K562 (cell line): ENCODE data around the gene FCRL3. TPM values are rescaled to one million over a fixed set of nuclear protein-coding genes. Genes with fewer than 3 reads are reported as not detected.

Experiments used
- ATAC-seq: fragments of 200-7000 bp; cut with Tn5 transposase; 3 replicates; pipeline ENCODE4 v1.9.1; 2020; ENCODE audit warnings: moderate library complexity
- BruUV-seq: library from RNA; stranded (reverse); fragments of 400-500 nt; replicated peaks from 2 replicates; lab custom pipeline; 2021; lab: Mats Ljungman, UMichigan
- CTCF ChIA-PET: fragments of 300-600 bp; formaldehyde crosslinking; extraction: SDS; loops from one replicate; lab custom pipeline; 2021; ENCODE audit warnings: low intra/inter-chr PET ratio; lab: Yijun Ruan, JAX
- POLR2A ChIA-PET: fragments of 300-600, 350-650 bp; sonication (Branson Sonifier 250); formaldehyde crosslinking; extraction: SDS; loops from one replicate; lab custom pipeline; 2021; ENCODE audit warnings: antibody characterized with exemption, inconsistent platforms; lab: Yijun Ruan, JAX
- DNase-seq, 4 experiments: peaks; one replicate each; pipeline versions ENCODE4 v3.0.0 to v3.0.0-alpha.2; 2011 to 2018; ENCODE audit warnings: low spot score in 3 of 4, mixed read lengths in 3 of 4; ENCODE audit errors: extremely low read depth in 1 of 4
- FAIRE-seq: peaks from 2 replicates; lab custom pipeline; 2011; peaks lifted over from hg19 to GRCh38; lab: Jason Lieb, UNC
- H2AFZ ChIP-seq: 2 replicates; pipeline ENCODE4 v1.6.0; 2011; ENCODE audit warnings: low read depth, low read length, control low read depth, inconsistent platforms
- H3K27ac ChIP-seq: fragments of 200-600 bp; 3 replicates; pipeline ENCODE4 v1.8.0; 2011; ENCODE audit warnings: low read depth, mild to moderate bottlenecking, control low read depth, inconsistent platforms, low read length, moderate library complexity, mixed read lengths; ENCODE audit errors: extremely low read depth
- H3K27me3 ChIP-seq, 2 experiments: fragments of 300-600 bp in 1 of 2; 2 replicates in 1 of 2; 3 replicates in 1 of 2; pipeline versions ENCODE4 v1.6.0 to v1.8.0; 2011; ENCODE audit warnings: inconsistent platforms in 2 of 2, low read length in 2 of 2, mild to moderate bottlenecking in 1 of 2, mixed read lengths in 1 of 2, moderate library complexity in 1 of 2; ENCODE audit not compliant: control insufficient read depth in 2 of 2, insufficient read depth in 2 of 2
- H3K36me3 ChIP-seq: fragments of 300-600 bp; 3 replicates; pipeline ENCODE4 v1.8.0; 2011; ENCODE audit warnings: mild to moderate bottlenecking, low read length, inconsistent platforms; ENCODE audit not compliant: control insufficient read depth, insufficient read depth
- H3K4me1 ChIP-seq, 2 experiments: fragments of 200-600 bp in 1 of 2; replicated peaks in 1 of 2; 2 replicates in 1 of 2; 3 replicates in 1 of 2; pipeline versions ENCODE4 v1.5.1 to v1.8.0; 2011; ENCODE audit warnings: inconsistent platforms in 2 of 2, low read length in 2 of 2, mild to moderate bottlenecking in 1 of 2, mixed read lengths in 1 of 2, moderate library complexity in 1 of 2; ENCODE audit not compliant: control insufficient read depth in 2 of 2, insufficient read depth in 2 of 2
- H3K4me2 ChIP-seq: 2 replicates; pipeline ENCODE4 v1.6.1; 2011; ENCODE audit warnings: low read length, control low read depth, inconsistent platforms, mixed read lengths; ENCODE audit not compliant: insufficient read depth
- H3K4me3 ChIP-seq: fragments of 200-600 bp; sonication (generic), shearing (Covaris generic); 2 replicates; pipeline ENCODE4 v1.5.1; 2016; ENCODE audit warnings: control low read depth, inconsistent platforms
- H3K79me2 ChIP-seq: fragments of 200-600 bp; 3 replicates; pipeline ENCODE4 v1.8.0; 2011; ENCODE audit warnings: low read length, inconsistent platforms; ENCODE audit not compliant: control insufficient read depth, insufficient read depth
- H3K9ac ChIP-seq, 2 experiments: 2 replicates each; pipeline versions ENCODE4 v1.6.0 to v1.6.1; 2011; ENCODE audit warnings: low read depth in 2 of 2, low read length in 2 of 2, control low read depth in 1 of 2, inconsistent platforms in 1 of 2, mild to moderate bottlenecking in 1 of 2, mixed read lengths in 1 of 2; ENCODE audit not compliant: insufficient read depth in 1 of 2
- H3K9me1 ChIP-seq: one replicate; pipeline ENCODE4 v1.6.0; 2011; ENCODE audit warnings: inconsistent platforms, mild to moderate bottlenecking, low read length, moderate library complexity; ENCODE audit not compliant: control insufficient read depth, insufficient read depth
- H3K9me3 ChIP-seq: replicated peaks from 2 replicates; pipeline ENCODE4 v1.5.1; 2011; ENCODE audit warnings: low read depth, low read length, inconsistent platforms; ENCODE audit not compliant: control insufficient read depth, insufficient read depth
- H4K20me1 ChIP-seq: replicated peaks from 2 replicates; pipeline ENCODE4 v1.6.1; 2011; ENCODE audit warnings: low read length, inconsistent platforms, mixed read lengths; ENCODE audit not compliant: control insufficient read depth, insufficient read depth
- ASH1L ChIP-seq: fragments of 450-650 bp; IDR thresholded peaks from 2 replicates; pipeline ENCODE4 v1.6.1; 2018; ENCODE audit warnings: borderline replicate concordance, mild to moderate bottlenecking, low read depth; ENCODE audit not compliant: partially characterized antibody
- CHD1 ChIP-seq: fragments of 200-600 bp; sonication (generic); IDR thresholded peaks from one replicate; pipeline ENCODE4 v1.6.1; 2012; ENCODE audit warnings: mild to moderate bottlenecking, moderate library complexity, low read length, inconsistent platforms
- FUS ChIP-seq: fragments of 200-400 bp; formaldehyde crosslinking; optimal IDR thresholded peaks from 2 replicates; pipeline ENCODE3; 2017; ENCODE audit warnings: low read depth, low read length
- HNRNPL ChIP-seq: fragments of 200-400 bp; formaldehyde crosslinking; IDR thresholded peaks from 2 replicates; pipeline ENCODE4 v1.6.1; 2017; ENCODE audit warnings: low read depth, mild to moderate bottlenecking, low read length
- MYNN ChIP-seq, 2 experiments: sonication (generic); formaldehyde crosslinking in 1 of 2; IDR thresholded peaks; 2 replicates each; pipeline versions ENCODE4 v1.5.0 to v1.6.1; 2016 to 2020; ENCODE audit warnings: antibody characterized with exemption in 1 of 2, missing genetic modification reagents in 1 of 2
- POLR2AphosphoS5 ChIP-seq: IDR thresholded peaks from 2 replicates; pipeline ENCODE4 v1.6.1; 2011; ENCODE audit warnings: mild to moderate bottlenecking, low read depth, low read length, moderate library complexity; ENCODE audit not compliant: control insufficient read depth, insufficient read depth
- SMARCE1 ChIP-seq: fragments of 450-650 bp; IDR thresholded peaks from 2 replicates; pipeline ENCODE4 v1.7.1; 2016; ENCODE audit warnings: mild to moderate bottlenecking
- SPI1 ChIP-seq: IDR thresholded peaks from 2 replicates; pipeline ENCODE4 v1.6.1; 2011; ENCODE audit warnings: low read depth, low read length, control low read depth, borderline replicate concordance
- STAG1 ChIP-seq: sonication (generic); formaldehyde crosslinking; IDR thresholded peaks from 2 replicates; pipeline ENCODE4 v1.5.0; 2020; ENCODE audit warnings: missing genetic modification reagents, borderline replicate concordance
- WGBS: fragments of 100-300 bp; shearing (Covaris generic); methylation state at CpG from one replicate; pipeline ENCODE4 v1.1.6; 2016; ENCODE audit warnings: low coverage, mixed read lengths; ENCODE audit not compliant: insufficient coverage; ENCODE audit errors: missing lambda C conversion rate; 5-methylcytosine and 5-hydroxymethylcytosine counted together
- in situ Hi-C: fragments of 300-500 bp; cut with MboI; formaldehyde crosslinking; loops from 4 replicates; pipeline ENCODE4 v1.15.0; 2018; ENCODE audit warnings: inconsistent platforms, mixed read lengths
- intact Hi-C: fragments of 100-400 bp; cut with micrococcal nuclease; formaldehyde crosslinking; loops from 2 replicates; pipeline ENCODE4 v1.14.2; 2022
- polyA plus RNA-seq, 8 experiments: library from polyadenylated mRNA; depleted of rRNA in 4 of 8; stranded (reverse) in 5 of 8; unstranded in 3 of 8; fragments of >200 nt; fragmentation: Nextera tagmentation in 2 of 8; fragmentation: Illumina TruSeq in 1 of 8; extraction: Ambion mirVana in 2 of 8; extraction: Trizol in 1 of 8; gene quantifications; 2 replicates each; pipeline versions ENCODE4 v1.2.1 to v1.2.3, GENCODE V29; 2011 to 2014; ENCODE audit warnings: inconsistent platforms in 1 of 8, missing spikeins in 1 of 8
- total RNA-seq, 7 experiments: library from RNA; depleted of rRNA in 6 of 7; stranded (reverse); fragments of >200 nt in 6 of 7; fragmentation: Illumina TruSeq in 2 of 7; extraction: Trizol in 2 of 7; gene quantifications; 2 replicates each; pipeline versions ENCODE4 v1.2.1 to v1.2.3, GENCODE V29; 2011 to 2021; ENCODE audit warnings: low replicate concordance in 1 of 7
- TF ChIP-seq, protein P1 (sequence below): fragments of 450-650 bp; IDR thresholded peaks from 2 replicates; pipeline ENCODE4 v1.6.1; 2016

Gene FCRL3
- total and polyA plus RNA-seq, 9 of the 15 experiments (the other 6 are each of a cell fraction or from before 2014, with no cell fraction given), result not detected

DNA sequence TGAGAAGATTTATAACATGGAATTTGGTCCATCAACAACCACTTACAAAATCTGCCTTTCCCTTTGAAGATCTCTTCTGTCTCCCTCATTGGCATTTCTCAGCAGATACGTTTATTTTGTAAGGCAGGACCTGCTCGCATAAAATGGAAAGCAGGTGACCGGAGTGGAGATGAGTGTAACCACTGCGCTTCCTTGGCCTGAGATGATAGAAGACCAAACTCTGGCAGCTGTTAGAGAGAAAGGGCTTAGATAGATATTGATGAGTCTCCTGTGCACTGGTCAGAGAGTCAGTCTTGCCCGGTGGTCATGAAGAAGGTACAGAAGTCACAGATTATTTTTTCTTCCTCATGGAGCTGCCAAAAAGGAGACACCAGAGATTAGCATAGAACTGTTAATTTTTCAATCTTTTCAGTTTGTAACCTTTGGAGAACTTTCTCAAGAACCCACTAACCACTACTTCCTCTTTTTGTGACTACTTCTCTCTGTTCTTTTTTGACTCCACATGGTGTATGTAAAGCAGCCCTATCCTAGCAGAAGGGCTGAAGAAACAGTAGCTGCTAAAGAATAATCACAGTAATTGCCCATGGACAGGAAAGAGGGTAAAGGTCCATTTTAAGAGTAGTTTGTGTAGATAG is 47.6 kb downstream of the FCRL3 start:
- Histone ChIP-seq H3K27ac (no peak overlapping the region), H3K36me3 (no peaks in the 10 kb centered on the region), H3K9me1 (no peaks in the 10 kb centered on the region), H4K20me1 (no peaks in the 10 kb centered on the region), H3K9ac (no peak overlapping the region), H3K4me1 (no peaks in the 10 kb centered on the region), H3K4me3 (no peak overlapping the region), H2AFZ (no peak overlapping the region), H3K9me3 (no peaks in the 10 kb centered on the region), H3K4me2 (no peak overlapping the region), H3K27me3 (no peaks in the 10 kb centered on the region; a peak in 1 of 5 replicates), H3K79me2 (no peaks in the 10 kb centered on the region)
- ATAC-seq, result no peak
- POLR2A ChIA-PET, result no interaction called here
- no peak for DNase-seq
- WGBS, result 0% methylated on average over 5 of the region's 5 CpGs
- in situ Hi-C loops, result no loop called here
- intact Hi-C loops, result no loop called here
- TF ChIP-seq SMARCE1 (no peak), SPI1 (peak; percentile 41; the same call in 1 of the 2 replicates)
- CTCF ChIA-PET, result no interaction called here
- no peak for FAIRE-seq
- BruUV-seq, result no TSS peak

DNA sequence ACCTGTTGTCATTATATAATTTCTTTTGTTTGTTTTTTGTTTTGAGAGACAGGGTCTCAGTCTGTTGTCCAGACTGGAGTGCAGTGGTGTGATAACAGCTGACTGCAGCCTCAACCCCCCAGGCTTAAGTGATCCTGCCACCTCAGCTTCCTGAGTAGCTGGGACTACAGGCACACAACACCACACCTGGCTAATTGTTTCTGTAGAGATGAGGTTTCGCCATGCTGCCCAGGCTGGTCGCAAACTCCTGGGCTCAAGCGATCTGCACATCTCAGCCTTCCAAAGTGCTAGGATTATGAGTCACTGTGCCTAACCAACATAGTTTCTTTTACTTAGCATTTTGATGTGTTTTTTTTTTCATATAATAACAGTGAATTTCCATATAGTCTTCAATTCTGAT is 52.3 kb downstream of the FCRL3 start:
- CTCF ChIA-PET, result no interaction called here

More for the DNA sequence above, 52.3 kb downstream of the FCRL3 start:
- POLR2A ChIA-PET, result interaction anchor here (0.6 kb wide), 1 partner anchor 129 kb away, joined by 3 read pairs; no protein-coding TSS in a partner anchor
- Histone ChIP-seq H4K20me1 (no peaks in the 10 kb centered on the region), H3K9me1 (no peaks in the 10 kb centered on the region), H3K79me2 (no peaks in the 10 kb centered on the region), H3K4me2 (no peak overlapping the region), H3K9me3 (no peaks in the 10 kb centered on the region), H3K27me3 (no peaks in the 10 kb centered on the region; a peak in 1 of 5 replicates), H3K36me3 (no peaks in the 10 kb centered on the region), H3K4me3 (no peak overlapping the region), H2AFZ (no peak overlapping the region), H3K9ac (no peak overlapping the region), H3K4me1 (no peaks in the 10 kb centered on the region), H3K27ac (no peak overlapping the region)
- WGBS, result 0% methylated on average over 3 of the region's 3 CpGs
- ATAC-seq, result no peak
- BruUV-seq, result no TSS peak
- DNase-seq, result no peak
- in situ Hi-C loops (no loop called here), intact Hi-C loops (no loop called here)
- no peak for FAIRE-seq
- TF ChIP-seq ASH1L, result no peak
- TF ChIP-seq POLR2AphosphoS5, result no peak
- TF ChIP-seq CHD1, result no peak
- TF ChIP-seq HNRNPL, result no peak
- TF ChIP-seq STAG1 (CRISPR knock-in tag), result no peak
- no peak for TF ChIP-seq FUS
- no peak for TF ChIP-seq MYNN (IDR thresholded peaks at IDR 0.05)
- no peak for TF ChIP-seq MYNN (CRISPR knock-in tag; IDR thresholded peaks at IDR 0.05)
- TF ChIP-seq, protein P1, sequence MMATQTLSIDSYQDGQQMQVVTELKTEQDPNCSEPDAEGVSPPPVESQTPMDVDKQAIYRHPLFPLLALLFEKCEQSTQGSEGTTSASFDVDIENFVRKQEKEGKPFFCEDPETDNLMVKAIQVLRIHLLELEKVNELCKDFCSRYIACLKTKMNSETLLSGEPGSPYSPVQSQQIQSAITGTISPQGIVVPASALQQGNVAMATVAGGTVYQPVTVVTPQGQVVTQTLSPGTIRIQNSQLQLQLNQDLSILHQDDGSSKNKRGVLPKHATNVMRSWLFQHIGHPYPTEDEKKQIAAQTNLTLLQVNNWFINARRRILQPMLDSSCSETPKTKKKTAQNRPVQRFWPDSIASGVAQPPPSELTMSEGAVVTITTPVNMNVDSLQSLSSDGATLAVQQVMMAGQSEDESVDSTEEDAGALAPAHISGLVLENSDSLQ, result no peak
